CD8-positive, alpha-beta memory T cell (primary cell): ENCODE data around the gene SKP1. TPM values are rescaled to one million over a fixed set of nuclear protein-coding genes. Genes with fewer than 3 reads are reported as not detected.

Experiments
- CTCF ChIA-PET: fragments of 350-600 bp; sonication (Branson Sonifier 250); formaldehyde crosslinking; loops from one replicate; lab custom pipeline; 2021; ENCODE audit warnings: antibody characterized with exemption; lab: Charles Lee
- POLR2A ChIA-PET: fragments of 350-600 bp; sonication (Branson Sonifier 250); formaldehyde crosslinking; loops from one replicate; lab custom pipeline; 2021; ENCODE audit warnings: antibody characterized with exemption; lab: Charles Lee
- DNase-seq, 5 donors: peaks; one replicate each; pipeline versions ENCODE4 v3.0.0 to v3.0.0-alpha.2; 2020 to 2022; ENCODE audit warnings: mixed read lengths in 1 of 5
- H3K27ac ChIP-seq: one replicate; pipeline ENCODE4 v1.7.0; 2013; ENCODE audit warnings: low read depth, mild to moderate bottlenecking, low read length, moderate library complexity
- H3K27me3 ChIP-seq: 2 replicates; pipeline ENCODE4 v1.7.0; 2013; ENCODE audit warnings: low read length, mild to moderate bottlenecking; ENCODE audit not compliant: insufficient read depth, poor library complexity, severe bottlenecking
- H3K36me3 ChIP-seq: 2 replicates; pipeline ENCODE4 v1.7.0; 2013; ENCODE audit warnings: mild to moderate bottlenecking, low read length, moderate library complexity; ENCODE audit not compliant: insufficient read depth
- H3K4me1 ChIP-seq: 2 replicates; pipeline ENCODE4 v1.7.0; 2013; ENCODE audit warnings: mild to moderate bottlenecking, low read length, moderate library complexity; ENCODE audit not compliant: insufficient read depth
- H3K4me3 ChIP-seq: 2 replicates; pipeline ENCODE4 v1.7.0; 2013; ENCODE audit warnings: mild to moderate bottlenecking, low read length
- H3K9me3 ChIP-seq: 2 replicates; pipeline ENCODE4 v1.7.0; 2013; ENCODE audit warnings: mild to moderate bottlenecking, low read length
- H3K27ac Mint-ChIP-seq, 8 donors: one replicate each; pipeline ENCODE4 v1.8.0; 2020 to 2021; ENCODE audit warnings: mixed read lengths in 8 of 8, mild to moderate bottlenecking in 6 of 8, inconsistent platforms in 3 of 8, moderate library complexity in 3 of 8
- H3K27me3 Mint-ChIP-seq, 2 donors: one replicate each; pipeline ENCODE4 v1.8.0; 2020 to 2021; ENCODE audit warnings: mixed read lengths in 2 of 2, mild to moderate bottlenecking in 1 of 2, moderate library complexity in 1 of 2
- H3K36me3 Mint-ChIP-seq, 3 donors: one replicate each; pipeline ENCODE4 v1.8.0; 2020 to 2021; ENCODE audit warnings: mixed read lengths in 3 of 3, inconsistent platforms in 1 of 3, mild to moderate bottlenecking in 1 of 3
- H3K4me1 Mint-ChIP-seq, 3 donors: one replicate each; pipeline ENCODE4 v1.8.0; 2020 to 2021; ENCODE audit warnings: mixed read lengths in 3 of 3, inconsistent platforms in 1 of 3, mild to moderate bottlenecking in 1 of 3
- H3K4me3 Mint-ChIP-seq, 7 donors: one replicate each; pipeline ENCODE4 v1.8.0; 2020 to 2021; ENCODE audit warnings: mixed read lengths in 7 of 7, mild to moderate bottlenecking in 6 of 7, moderate library complexity in 4 of 7, inconsistent platforms in 2 of 7
- H3K9me3 Mint-ChIP-seq, 5 donors: one replicate each; pipeline ENCODE4 v1.8.0; 2020 to 2022; ENCODE audit warnings: mixed read lengths in 5 of 5, mild to moderate bottlenecking in 3 of 5, moderate library complexity in 2 of 5, inconsistent platforms in 1 of 5
- polyA plus RNA-seq: library from polyadenylated mRNA; unstranded; fragments of 300-500 nt; fragmentation: Illumina TruSeq; gene quantifications from one replicate; pipeline ENCODE4 v1.2.3, GENCODE V29; 2021
- total RNA-seq, 2 experiments: library from RNA; stranded (reverse); gene quantifications; one replicate each; pipeline ENCODE4 v1.2.3, GENCODE V29; 2021

Gene SKP1
- total and polyA plus RNA-seq, 3 experiments from 2014 or later = 264 to 1,187 (median 280) TPM

DNA sequence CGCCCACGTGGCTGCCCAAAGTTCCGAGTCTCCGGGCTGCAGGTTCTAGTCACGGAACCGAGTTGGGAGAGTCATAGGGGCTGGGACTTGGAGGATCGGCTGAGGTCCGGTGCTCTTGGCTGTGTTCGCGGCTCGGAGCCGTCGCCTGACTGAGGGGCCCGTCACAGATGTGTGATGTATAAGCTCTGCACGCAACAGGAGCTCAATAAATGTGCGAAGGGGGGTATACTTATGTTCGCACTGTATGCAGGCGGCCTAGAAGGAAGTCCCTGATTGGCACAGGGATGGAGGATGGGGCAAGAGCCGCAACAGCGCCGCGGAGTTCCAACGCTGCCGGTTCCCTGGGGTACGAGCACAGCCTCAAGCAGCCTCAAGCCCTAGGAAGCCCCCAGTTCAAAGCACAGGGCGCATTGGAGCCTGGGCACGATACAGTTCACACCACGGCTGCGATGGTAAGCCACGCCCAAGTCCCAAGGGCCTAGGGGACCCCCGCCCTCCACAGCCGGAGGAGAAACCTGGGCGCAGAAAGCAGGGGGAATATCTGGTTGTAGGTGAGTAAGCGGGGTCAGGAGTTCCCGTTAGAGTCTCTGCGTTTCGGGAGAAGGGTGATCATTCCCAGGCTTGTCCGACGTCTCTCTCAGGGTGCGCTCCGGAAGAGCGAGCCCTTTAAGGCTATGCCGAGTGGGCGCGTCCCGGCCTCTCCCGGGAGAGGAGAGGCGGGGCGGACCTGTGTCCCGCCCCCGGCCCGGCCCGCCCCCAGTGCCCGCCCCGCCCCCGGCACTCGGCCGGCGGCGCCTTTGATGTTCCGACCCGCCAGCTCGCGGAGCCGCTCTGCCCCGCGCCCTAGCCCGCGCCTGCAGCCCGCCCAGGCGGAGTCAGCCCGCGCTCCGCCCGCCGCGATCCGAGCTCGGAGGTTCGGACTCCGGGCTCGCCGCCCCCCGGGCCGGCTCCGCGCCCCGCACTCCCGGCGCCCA lies 62.6 kb downstream of the SKP1 start, which contains the start of gene TCF7:
Gene TCF7, plus strand, starts transcription at position 780 of the 974 bp plus-strand sequence. CDS start 226 bp downstream, outside the sequence.
- peak within 1 kb of the TSS; percentile 62 for H3K27ac ChIP-seq
- H3K27me3 Mint-ChIP-seq = no peaks in the 10 kb centered on the region
- H3K36me3 Mint-ChIP-seq = peaks cover 19 to 44% (median 25%) of the 10 kb centered on the region in 3 donors
- ChIA-PET POLR2A (interaction anchor here (0.6 to 15.6 kb wide), 8 partner anchors 14 to 257 kb away, joined by 3 to 272 read pairs (median 5); partner anchors contain the start of gene UBE2B), CTCF (interaction anchor here (9.8 kb wide), 1 partner anchor 73 kb away, joined by 131 read pairs; no protein-coding TSS in a partner anchor)
- H3K27ac Mint-ChIP-seq = peak within 1 kb of the TSS; percentile 89 to 99 (median 96)
- peaks cover 55% of the 10 kb centered on the region for H3K4me1 ChIP-seq
- peaks cover 54 to 71% (median 59%) of the 10 kb centered on the region in 3 donors for H3K4me1 Mint-ChIP-seq
- H3K4me3 ChIP-seq = peak within 1 kb of the TSS; percentile 95
- peak; percentile 74 to 87 (median 80) for DNase-seq
- no peaks in the 10 kb centered on the region for H3K9me3 ChIP-seq
- no peaks in the 10 kb centered on the region for H3K27me3 ChIP-seq
- peak within 1 kb of the TSS; percentile 94 to 99 (median 98) for H3K4me3 Mint-ChIP-seq
- peaks cover 35% of the 10 kb centered on the region for H3K36me3 ChIP-seq
- H3K9me3 Mint-ChIP-seq = peaks cover 0 to 2% (median 0%) of the 10 kb centered on the region in 5 donors

- CTCF ChIA-PET = interaction anchor here (9.8 kb wide), 1 partner anchor 72 kb away, joined by 131 read pairs; no protein-coding TSS in a partner anchor
- peaks cover 54% of the 10 kb centered on the region for H3K4me1 ChIP-seq
- no peaks in the 10 kb centered on the region for H3K9me3 ChIP-seq
- H3K36me3 ChIP-seq = peaks cover 29% of the 10 kb centered on the region
- peak overlapping the region; percentile 89 to 99 (median 96) for H3K27ac Mint-ChIP-seq
- H3K27ac ChIP-seq = peak overlapping the region; percentile 29
- POLR2A ChIA-PET = interaction anchor here (1.1 to 15.6 kb wide), 3 partner anchors 15 to 64 kb away, joined by 3 to 272 read pairs (median 16); no protein-coding TSS in a partner anchor
- H3K4me3 Mint-ChIP-seq = peak overlapping the region; percentile 92 to 98 (median 93)
- H3K36me3 Mint-ChIP-seq = peaks cover 15 to 37% (median 21%) of the 10 kb centered on the region in 3 donors
- peaks cover 0 to 2% (median 0%) of the 10 kb centered on the region in 5 donors for H3K9me3 Mint-ChIP-seq
- peak overlapping the region; percentile 72 for H3K4me3 ChIP-seq
- H3K4me1 Mint-ChIP-seq = peaks cover 48 to 71% (median 52%) of the 10 kb centered on the region in 3 donors
- DNase-seq = peak in 1 of 5 donors; percentile 45
- H3K27me3 ChIP-seq = no peaks in the 10 kb centered on the region
- no peaks in the 10 kb centered on the region for H3K27me3 Mint-ChIP-seq
Observed at GRCh38 chr5:134113363-134113889, 63.3 kb downstream of the SKP1 start.

DNA sequence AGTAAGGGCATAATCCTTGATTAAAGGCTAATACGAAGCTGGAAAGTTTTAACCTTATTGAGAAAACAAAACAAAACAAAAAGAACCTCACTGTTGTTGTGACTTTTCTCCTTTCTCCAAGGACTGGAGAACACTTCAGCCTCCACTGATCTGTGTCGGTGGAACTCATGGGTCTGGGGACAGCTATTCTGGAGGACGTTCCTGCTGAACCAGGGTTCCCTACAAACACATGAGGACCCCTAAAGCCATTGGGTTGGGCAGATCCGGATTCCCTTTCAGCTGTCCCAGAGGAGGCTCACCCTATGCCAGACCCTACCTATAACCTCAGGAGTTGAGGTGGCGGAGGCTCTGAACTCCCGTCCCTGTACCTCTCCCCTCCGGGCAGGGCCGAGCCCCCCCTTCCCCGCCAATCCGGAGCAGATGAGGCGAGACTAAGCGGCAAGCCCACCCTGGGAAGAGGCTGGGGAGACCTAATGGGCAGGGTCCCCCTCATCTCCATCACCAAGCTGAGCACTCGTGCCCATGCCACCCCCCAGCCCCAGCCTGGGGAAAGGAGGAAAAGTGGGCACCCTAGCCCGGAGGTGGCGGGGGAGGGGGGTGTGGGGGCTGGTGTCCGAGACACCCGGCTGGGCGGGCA lies 63.9 kb downstream of the SKP1 start:
- H3K4me3 ChIP-seq = peak overlapping the region; percentile 3
- H3K9me3 ChIP-seq = no peaks in the 10 kb centered on the region
- H3K36me3 Mint-ChIP-seq = peaks cover 15 to 31% (median 20%) of the 10 kb centered on the region in 3 donors
- H3K36me3 ChIP-seq = peaks cover 23% of the 10 kb centered on the region
- no peaks in the 10 kb centered on the region for H3K27me3 Mint-ChIP-seq
- peaks cover 54% of the 10 kb centered on the region for H3K4me1 ChIP-seq
- POLR2A ChIA-PET = interaction anchor here (1.3 to 15.6 kb wide), 3 partner anchors 16 to 73 kb away, joined by 4 to 272 read pairs (median 5); no protein-coding TSS in a partner anchor
- H3K27ac ChIP-seq = no peak overlapping the region
- H3K4me1 Mint-ChIP-seq = peaks cover 44 to 71% (median 50%) of the 10 kb centered on the region in 3 donors
- DNase-seq = peak in 1 of 5 donors; percentile 13
- peak overlapping the region; percentile 33 to 98 (median 68) for H3K4me3 Mint-ChIP-seq
- peak overlapping the region in 4 of 8 donors; percentile 86 to 98 (median 90) for H3K27ac Mint-ChIP-seq
- H3K9me3 Mint-ChIP-seq = peaks cover 0 to 2% (median 0%) of the 10 kb centered on the region in 5 donors
- CTCF ChIA-PET = interaction anchor here (0.9 to 9.8 kb wide), 2 partner anchors 71 to 118 kb away, joined by 3 to 131 read pairs; no protein-coding TSS in a partner anchor
- no peaks in the 10 kb centered on the region for H3K27me3 ChIP-seq

GRCh38 chr5:134111741-134112647 lies 64.8 kb downstream of the SKP1 start:
- H3K4me1 ChIP-seq = peaks cover 59% of the 10 kb centered on the region
- Mint-ChIP-seq H3K36me3 (peaks cover 9 to 22% (median 12%) of the 10 kb centered on the region in 3 donors), H3K27me3 (no peaks in the 10 kb centered on the region), H3K9me3 (peaks cover 0 to 2% (median 0%) of the 10 kb centered on the region in 5 donors), H3K4me1 (peaks cover 40 to 72% (median 52%) of the 10 kb centered on the region in 3 donors), H3K4me3 (peak overlapping the region; percentile 33 to 93 (median 54)), H3K27ac (peak overlapping the region; percentile 71 to 98 (median 88))
- H3K27me3 ChIP-seq = no peaks in the 10 kb centered on the region
- ChIA-PET POLR2A (interaction anchor here (0.5 to 15.6 kb wide), 9 partner anchors 8 to 759 kb away, joined by 4 to 272 read pairs (median 4); no protein-coding TSS in a partner anchor), CTCF (interaction anchor here (0.7 to 9.8 kb wide), 4 partner anchors 40 to 117 kb away, joined by 3 to 131 read pairs (median 4); no protein-coding TSS in a partner anchor)
- no peak overlapping the region for H3K27ac ChIP-seq
- H3K4me3 ChIP-seq = peak overlapping the region; percentile 3
- peaks cover 15% of the 10 kb centered on the region for H3K36me3 ChIP-seq
- no peaks in the 10 kb centered on the region for H3K9me3 ChIP-seq
- DNase-seq = peak in 2 of 5 donors; percentile 27 to 52

- H3K36me3 Mint-ChIP-seq = peaks cover 0 to 6% (median 0%) of the 10 kb centered on the region in 3 donors
- ChIA-PET POLR2A (interaction anchor here (0.6 to 15.6 kb wide), 6 partner anchors 18 to 94 kb away, joined by 3 to 272 read pairs (median 4); no protein-coding TSS in a partner anchor), CTCF (interaction anchor here (9.8 kb wide), 1 partner anchor 69 kb away, joined by 131 read pairs; no protein-coding TSS in a partner anchor)
- H3K4me1 Mint-ChIP-seq = peaks cover 48 to 81% (median 62%) of the 10 kb centered on the region in 3 donors
- peak overlapping the region in 4 of 8 donors; percentile 43 to 98 (median 89) for H3K27ac Mint-ChIP-seq
- Histone ChIP-seq H3K4me3 (no peak overlapping the region), H3K27ac (no peak overlapping the region), H3K4me1 (peaks cover 76% of the 10 kb centered on the region), H3K27me3 (no peaks in the 10 kb centered on the region), H3K36me3 (no peaks in the 10 kb centered on the region), H3K9me3 (no peaks in the 10 kb centered on the region)
- no peaks in the 10 kb centered on the region for H3K27me3 Mint-ChIP-seq
- peak overlapping the region in 1 of 7 donors; percentile 34 for H3K4me3 Mint-ChIP-seq
- no peaks in the 10 kb centered on the region for H3K9me3 Mint-ChIP-seq
- DNase-seq = peak in 1 of 5 donors; percentile 42
Observed at GRCh38 chr5:134110382-134110781, 66.4 kb downstream of the SKP1 start.

- H3K27me3 ChIP-seq = no peaks in the 10 kb centered on the region
- H3K36me3 ChIP-seq = no peaks in the 10 kb centered on the region
- H3K4me3 ChIP-seq = no peak overlapping the region
- ChIA-PET POLR2A (interaction anchor here (1.4 kb wide), 2 partner anchors 25 to 35 kb away, joined by 3 to 6 read pairs; no protein-coding TSS in a partner anchor), CTCF (no interaction called here)
- Mint-ChIP-seq H3K36me3 (no peaks in the 10 kb centered on the region), H3K27ac (peak overlapping the region in 6 of 8 donors; percentile 24 to 81 (median 46)), H3K4me1 (peaks cover 64 to 92% (median 75%) of the 10 kb centered on the region in 3 donors), H3K4me3 (peak overlapping the region in 1 of 7 donors; percentile 37), H3K27me3 (no peaks in the 10 kb centered on the region), H3K9me3 (no peaks in the 10 kb centered on the region)
- no peak overlapping the region for H3K27ac ChIP-seq
- H3K4me1 ChIP-seq = peaks cover 94% of the 10 kb centered on the region
- H3K9me3 ChIP-seq = no peaks in the 10 kb centered on the region
- no peak for DNase-seq
Observed at GRCh38 chr5:134107779-134108178, 69.0 kb downstream of the SKP1 start.
